Stimulated activated CD4-positive, alpha-beta T cell treated with anti-CD3 and anti-CD28 coated beads, TNF-alpha, amount 100 ng/mL, for 1 hour (primary cell): ENCODE data around the gene MAML2.
"Not testable (repeated sequence)": the region's sequence is repeated elsewhere in the genome, so short reads cannot be mapped to it uniquely, and the experiment has no call there.

Experiments
- DNase-seq, 3 donors: peaks; one replicate each; pipeline ENCODE4 v3.0.0-alpha.2; 2020; ENCODE audit warnings: low read depth in 3 of 3, low spot score in 1 of 3

The MAML2 gene

DNA sequence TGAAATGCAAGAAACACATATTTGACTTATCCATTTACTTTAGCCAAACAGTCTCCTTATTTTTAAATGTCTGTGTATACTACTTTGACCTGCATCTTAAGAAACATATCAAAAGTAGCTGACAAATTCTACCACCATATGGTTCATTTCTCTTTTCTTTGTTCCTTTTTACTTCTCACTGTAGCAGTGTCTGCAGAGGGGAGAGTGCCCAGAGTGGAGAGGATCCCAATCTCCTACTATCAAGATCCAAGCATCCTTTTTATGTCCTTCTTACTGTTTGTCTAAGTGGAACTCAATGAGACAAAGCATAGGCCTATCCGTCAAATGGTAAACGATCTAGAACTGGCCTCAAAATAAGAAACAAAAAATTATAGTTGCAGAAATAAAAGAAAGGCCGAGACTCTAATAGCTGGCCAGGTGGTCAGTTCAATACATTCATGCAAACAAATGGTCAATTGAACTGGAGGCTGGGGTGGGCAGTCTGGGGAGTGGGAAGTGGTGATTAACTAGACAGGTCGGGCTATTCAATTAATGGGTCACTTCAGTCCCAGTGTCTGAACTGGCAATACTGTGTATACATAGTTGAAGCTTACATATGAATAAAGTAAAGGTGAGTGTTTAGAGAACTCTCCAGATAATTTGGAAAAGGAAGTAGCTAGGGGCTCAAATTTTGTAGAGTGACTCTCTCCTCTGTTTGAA is 149.1 kb downstream of the MAML2 start:
- no peak for DNase-seq

DNA sequence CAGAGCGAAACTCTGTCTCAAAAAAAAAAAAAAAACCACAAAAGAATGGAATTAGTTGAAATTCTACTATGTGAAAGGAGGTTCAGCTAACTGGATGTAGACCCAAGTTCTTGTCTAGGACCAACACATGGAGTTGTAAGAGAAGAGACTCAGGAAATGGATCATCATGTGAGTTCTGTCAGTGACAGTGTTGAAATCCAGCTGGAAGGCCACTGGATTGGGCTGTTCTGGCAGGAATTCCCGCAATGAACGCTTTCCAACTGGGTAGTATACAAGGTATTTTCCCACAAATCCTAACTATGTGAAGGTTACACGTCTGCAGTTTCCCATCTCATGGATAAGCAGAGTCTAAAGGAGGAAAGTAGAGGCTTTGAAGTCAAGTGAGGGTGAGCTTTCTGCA is 151.2 kb downstream of the MAML2 start:
- DNase-seq, result no peak

DNA sequence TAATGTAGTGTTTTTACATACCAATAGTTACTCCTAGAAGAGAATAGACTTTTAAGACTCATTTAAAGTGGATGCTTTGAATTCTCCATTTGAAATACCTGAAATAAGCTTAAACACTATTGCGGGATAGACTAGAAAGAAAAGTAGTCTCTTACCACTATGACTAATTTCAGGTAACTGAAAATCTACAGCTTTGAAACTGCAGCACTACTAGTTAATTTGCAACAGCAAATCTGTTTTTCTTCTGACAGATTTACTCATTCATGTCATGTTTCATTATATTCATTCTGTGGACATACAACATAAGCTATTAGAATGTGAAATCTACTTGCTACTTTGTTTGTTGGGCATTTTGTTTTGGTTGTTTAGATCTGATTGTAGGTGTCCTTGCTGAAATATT is 153.6 kb downstream of the MAML2 start:
- DNase-seq, result no peak

DNA sequence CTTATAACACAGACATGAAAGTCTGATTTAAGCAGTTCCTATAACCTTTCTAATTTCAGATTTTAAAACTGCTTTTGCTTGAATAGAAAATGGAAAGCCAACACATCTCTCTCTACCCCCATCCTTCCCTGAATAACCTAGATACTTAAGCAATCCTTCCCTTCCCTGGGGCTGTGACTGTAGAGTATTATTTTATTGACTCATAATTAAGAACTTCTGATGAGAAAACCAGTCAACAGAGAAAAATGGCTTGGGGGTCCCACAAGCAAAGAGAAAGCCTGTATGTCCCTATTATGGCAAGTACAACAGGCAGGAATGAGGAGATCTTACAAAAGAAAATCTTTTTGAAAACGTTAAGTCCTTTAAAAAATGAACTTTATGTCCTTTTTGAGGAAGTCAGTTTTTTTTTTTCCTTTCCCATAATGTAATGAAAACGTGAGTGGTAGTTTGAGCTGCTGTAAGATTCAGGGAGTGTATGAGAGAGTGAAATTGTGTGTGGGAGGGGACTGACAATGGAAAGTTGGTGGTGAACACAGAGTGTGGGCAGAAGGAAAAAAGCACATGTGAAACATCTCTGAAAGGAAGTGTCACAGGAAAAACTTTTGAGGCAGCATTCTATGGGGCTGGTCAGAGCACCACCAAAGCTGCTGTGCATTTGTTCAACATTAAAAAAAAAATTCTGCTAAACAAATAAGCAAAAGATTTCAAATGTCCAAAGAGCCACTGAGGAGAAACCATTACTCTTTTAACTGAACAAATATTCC is 154.6 kb downstream of the MAML2 start:
- no peak for DNase-seq

DNA sequence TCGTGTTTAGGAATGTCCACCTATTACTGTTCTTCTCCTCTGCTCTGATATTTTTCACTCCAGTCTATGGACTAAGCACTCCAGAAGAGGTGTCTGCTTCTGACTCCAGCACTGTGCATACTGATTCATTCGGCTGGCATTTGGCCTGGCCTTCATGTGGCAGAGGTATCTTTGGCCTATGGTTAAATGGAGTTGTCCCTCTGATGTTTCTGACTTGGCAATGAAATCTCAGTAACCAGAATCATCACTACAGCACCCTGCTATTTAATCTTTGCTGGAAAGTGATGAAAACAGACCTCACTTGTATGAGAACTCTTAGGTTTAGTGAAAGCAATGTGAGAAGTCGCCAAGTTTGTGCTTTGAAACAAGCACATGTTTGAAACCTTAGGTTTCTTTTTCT is 155.2 kb downstream of the MAML2 start:
- no peak for DNase-seq

DNA sequence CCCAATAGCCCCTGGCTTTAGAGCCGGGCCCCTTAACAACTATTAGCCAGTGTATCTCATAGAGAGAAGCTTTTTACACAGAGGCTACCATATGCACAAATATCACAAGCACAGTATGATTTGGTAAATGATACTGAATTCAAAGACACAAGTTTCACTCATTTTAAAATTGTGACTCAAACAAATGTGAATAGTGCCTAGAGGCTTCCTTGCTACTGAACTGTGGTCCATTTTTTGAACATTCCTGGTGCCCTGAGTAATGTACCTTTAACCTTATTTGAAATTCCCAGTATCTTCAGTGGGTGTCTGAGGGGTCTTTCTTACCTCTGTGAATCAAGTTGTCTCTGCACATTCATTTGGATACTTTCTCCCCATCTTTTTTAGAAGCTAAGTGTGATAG is 156.2 kb downstream of the MAML2 start:
- DNase-seq, result no peak

DNA sequence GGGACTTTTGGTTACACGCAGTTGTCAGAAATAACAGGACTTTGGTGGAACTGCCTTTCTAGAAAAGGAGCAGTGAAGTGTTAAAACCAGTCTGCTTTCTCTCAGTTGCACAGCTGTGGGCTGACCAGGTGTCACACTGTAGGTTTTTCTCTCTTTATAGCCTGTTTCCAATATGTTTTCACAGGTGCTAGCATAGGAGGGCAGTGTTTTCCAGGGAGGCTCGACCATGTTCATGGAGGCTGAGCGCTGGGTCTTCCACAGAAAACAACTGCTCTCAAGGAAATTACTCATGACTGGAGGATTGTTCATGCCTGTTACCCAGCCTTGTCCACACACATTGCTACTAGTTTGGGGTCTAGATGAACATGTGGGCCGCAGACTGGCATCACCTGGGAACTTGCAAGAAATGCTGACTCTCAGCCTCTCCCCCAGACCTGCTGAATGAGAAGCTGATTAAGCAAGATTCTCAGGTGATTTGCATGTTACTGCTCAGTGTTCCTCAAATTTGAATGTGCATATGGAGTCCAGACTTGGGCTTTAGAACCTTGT is 157.7 kb downstream of the MAML2 start:
- no peak for DNase-seq

DNA sequence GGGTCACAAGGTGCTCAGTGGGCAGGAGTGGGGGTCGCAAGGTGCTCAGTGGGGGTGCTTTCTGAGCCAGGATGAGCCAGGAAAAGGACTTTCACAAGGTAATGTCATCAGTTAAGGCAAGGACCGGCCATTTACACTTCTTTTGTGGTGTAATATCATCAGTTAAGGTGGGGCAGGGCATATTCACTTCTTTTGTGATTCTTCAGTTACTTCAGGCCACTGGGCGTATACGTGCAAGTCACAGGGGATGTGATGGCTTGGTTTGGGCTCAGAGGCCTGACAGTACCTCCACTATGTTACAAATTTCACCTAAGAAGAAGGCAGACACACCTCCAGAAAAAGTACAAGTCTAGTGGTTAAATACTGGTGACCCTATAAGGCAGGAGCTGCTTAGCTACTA is 162.1 kb downstream of the MAML2 start:
- DNase-seq, result not testable (repeated sequence)

DNA sequence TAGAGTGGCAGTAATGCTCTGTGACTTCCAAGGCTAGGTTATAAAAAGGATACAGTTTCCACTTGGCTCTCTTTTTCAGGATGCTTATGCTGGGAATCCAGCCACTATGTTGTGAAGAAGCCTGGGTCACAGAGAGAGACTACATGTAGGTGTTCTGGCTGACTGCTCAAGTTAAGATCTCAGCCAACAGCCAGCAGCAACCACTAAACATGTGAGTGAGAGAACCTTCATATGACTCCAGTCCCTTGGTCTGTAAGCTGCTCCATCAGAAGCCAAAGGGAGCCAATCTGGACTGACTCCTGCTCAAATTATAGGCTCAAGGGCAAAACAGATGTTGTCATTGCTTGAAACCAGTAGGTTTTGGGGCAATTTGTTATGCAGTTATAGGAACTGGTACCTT is 162.7 kb downstream of the MAML2 start:
- no peak for DNase-seq

DNA sequence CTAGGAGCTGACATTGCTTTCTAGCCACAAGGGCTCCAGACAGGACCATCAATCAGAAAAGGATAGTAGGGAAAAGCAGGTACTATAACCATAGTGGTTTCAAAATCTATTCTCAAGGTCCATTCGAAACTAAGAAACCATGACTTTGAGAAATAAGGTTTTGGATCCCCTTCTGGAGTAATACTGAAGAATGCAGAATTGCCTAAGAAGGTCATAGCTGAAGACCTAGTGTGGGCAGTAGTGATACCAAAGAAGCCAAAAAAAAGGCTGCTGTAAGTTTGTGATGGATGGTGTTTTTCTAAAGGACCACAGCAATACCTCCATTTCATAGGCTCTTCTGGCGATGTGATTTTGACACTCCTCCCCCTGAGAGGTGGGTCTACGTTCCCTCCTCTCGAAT is 163.1 kb downstream of the MAML2 start:
- no peak for DNase-seq

DNA sequence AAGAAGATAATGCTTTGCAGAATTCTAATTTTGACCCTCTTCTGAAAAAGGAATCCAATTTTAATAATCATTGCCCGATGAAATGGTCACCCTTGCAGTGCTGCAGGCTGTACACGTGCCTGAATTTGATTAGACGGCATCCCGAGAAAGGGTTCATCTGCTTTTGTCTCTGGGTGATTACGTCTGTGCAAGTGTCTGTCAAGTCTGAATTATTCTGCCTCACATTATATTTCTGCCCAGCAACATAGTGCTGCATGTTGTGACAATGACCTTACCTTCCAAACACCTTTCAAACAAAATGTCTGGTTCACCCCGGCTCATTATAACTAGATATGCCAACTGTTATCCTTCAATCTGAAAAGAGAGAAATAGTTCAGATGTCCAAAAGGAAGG is 164.1 kb downstream of the MAML2 start:
- DNase-seq, result no peak

DNA sequence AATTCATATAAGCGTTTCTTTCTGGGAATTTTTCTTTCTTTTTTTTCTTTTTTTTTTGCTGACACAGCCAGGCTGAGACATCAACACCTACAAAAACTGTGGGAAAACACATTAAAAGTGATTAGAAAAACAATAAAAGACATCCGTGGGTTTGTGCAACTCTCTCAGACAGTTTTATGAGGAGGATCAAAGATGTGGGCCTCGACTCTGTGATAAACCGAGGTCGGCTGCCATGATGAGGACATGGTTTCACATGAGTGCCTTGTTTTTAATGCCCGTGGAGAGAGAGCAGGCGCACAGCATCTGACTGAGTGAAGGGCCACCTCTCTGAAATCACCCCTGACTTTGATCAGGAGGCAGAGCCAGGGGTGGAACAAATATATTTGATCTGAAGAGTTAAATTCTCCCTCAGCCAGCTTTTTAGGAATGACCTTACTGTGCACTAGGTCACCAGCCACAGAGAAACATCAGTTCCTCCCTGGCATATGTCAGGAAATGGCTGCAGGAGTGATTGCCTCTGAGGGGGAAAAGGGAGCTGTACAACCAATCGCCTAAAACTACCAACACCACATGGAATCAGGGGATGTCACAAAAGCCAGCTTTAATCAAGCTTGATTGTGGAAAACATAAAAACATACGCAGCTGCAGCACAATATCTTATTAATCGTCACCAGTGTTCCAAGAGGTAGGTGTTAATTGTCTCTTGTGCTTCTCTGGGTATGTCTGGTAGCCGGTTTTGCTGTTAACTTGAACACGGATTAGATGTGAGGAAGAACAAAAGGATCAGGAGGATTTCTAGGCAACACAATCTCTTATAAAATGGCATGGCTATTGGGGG is 164.7 kb downstream of the MAML2 start:
- no peak for DNase-seq

DNA sequence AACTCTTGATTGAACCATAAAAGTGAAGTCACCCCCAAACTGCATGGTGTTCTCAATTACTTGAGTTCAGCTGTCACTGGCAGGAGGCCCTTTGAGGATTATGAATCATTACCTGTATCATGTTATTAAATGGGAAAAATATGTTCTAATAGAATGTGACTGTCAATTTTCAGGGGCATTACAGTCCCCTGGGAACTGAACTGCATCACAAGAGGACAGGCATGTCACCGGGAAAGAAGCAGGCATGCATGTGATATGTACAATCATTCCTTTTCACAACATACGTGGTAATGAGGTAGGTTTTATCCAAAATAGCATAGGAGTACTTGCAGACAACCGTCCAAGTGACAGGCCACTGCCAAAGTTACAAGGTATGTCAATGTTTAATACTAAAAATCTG is 165.8 kb downstream of the MAML2 start:
- no peak for DNase-seq

DNA sequence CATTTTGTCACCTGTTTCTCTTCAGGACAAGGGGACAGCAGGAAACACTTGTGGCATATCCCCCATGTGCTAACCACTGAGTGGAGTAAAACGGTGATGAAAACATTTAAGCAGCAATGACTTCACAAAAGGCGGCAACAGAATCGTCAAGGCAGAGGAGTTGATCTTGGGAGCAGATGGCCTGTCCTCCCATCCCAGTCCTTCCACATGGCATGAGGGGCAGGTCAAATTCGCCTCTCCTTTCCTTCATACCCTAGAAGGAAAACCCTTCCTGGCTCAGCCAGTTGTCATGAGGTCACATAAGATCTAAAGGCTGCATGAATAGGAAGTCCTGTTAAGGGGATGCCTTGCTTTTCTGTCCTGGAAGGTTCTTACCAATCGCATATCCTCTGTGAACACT is 169.1 kb downstream of the MAML2 start:
- DNase-seq, result no peak

DNA sequence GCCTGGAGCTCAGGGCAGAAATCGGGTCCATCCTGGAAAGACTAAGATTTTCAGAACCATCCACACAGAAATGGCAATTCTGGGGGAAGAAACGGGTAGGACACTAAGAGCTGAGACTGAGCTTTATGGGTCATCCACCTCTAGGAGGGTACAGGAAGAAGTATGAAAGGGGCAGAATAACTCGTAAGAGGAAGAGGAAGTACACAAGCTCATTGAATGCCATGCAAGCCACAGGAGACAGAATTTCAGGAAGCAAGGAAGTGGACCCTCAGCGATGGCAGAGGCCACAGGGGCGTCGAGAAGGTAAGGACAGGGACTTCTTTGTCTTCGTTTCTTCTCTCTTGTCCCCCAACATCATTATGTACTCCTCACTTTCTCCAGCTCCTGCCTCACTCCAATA is 169.6 kb downstream of the MAML2 start:
- DNase-seq, result no peak

DNA sequence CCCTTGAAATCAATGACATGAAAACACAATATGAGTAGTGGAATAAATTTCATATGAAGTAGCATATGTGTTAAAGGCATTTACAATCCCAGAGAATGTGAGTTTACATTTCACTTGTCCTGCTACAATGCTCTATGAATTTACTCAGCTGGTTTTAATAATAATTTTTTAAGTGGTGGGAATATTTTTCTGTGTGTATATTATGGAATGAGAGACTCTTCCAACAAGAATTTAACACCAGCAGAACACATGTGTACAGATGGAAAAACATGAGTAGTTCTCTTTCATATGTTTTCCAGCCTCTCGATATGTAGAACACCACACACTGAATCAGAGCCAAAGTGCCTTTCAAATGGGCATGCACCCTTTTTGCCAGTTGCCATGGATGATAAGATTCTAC is 170.4 kb downstream of the MAML2 start:
- DNase-seq, result no peak

DNA sequence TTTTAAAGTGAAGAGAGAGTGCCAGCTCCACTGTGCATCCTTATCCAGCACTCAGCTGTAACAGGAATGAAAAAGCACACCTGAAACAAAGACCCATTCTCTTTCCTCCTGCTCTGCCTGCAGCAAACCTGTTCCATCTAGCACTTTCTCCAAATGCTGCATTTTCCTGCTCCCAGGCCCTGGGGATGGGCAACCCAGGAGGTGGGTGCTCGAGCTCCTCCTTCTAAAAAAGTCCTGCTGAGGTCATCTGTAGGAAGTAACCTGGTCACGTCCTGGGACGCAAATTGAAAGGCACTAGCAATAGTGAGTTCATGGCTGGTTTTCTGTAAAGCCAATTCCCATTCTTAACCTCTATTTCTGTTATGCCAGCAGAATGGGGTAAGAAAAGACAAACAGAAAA is 173.7 kb downstream of the MAML2 start:
- DNase-seq, result no peak

DNA sequence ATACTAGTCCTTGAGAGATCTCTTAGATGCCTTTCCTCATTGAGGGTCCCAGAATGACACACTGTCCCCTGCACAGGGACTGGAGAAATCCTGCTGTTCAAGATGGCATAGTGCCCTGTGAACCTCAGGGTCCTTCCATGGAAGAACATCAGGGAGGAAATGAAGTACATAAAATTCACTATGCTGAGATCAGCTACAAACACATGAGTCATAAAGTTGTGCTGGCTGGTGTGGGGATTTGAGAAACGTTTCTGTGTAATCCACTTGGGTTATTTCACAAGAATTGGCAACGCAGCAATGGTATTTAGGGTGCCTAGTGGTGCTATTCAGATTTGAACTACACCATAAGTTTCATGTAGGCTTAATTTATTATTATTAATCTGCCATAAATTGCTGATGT is 174.4 kb downstream of the MAML2 start:
- no peak for DNase-seq

DNA sequence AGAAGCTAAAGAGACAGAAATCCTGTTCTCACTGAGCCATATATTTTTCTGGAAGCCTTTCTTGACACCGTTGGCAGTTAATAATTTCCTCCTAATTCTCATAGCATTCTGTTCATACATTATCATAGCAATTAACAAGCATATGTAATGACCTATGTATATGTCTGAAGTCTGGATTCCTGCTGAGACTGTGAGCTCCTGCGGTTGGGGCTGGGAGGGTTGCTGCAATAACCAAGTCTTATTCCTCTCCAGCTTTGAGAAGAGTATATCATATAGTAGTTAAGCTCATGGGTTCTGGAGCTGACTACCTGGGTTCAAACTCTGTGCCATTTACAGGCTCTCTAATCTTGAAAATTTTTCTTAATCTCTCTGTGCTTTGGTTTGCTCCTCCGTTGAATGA is 175.2 kb downstream of the MAML2 start:
- DNase-seq, result no peak

DNA sequence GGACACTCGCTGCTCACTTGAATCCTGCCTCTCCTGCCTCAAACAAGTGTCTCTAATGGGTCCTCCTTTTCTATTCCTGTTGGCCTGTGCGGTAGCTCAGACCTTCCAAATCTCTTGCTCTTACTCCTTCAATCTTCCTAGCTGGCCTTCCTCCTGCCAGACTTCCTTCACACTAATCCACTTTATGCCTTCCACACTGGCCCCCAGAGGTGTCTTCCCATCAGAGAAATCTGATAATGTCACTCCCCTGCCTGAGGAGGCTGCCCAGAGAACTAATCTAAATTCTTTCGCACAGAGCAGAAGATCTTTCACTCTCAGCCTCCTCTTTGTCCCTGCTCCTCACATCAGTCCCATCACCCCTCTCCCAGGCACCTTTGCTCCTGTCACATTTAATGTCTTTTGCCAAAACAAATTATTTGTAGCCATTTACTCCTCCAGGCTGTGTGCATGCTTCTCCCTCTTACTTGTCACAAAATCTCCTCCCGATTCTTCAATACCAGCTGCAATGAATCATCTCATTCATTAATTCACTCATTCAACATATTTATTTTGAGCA is 175.7 kb downstream of the MAML2 start:
- no peak for DNase-seq

DNA sequence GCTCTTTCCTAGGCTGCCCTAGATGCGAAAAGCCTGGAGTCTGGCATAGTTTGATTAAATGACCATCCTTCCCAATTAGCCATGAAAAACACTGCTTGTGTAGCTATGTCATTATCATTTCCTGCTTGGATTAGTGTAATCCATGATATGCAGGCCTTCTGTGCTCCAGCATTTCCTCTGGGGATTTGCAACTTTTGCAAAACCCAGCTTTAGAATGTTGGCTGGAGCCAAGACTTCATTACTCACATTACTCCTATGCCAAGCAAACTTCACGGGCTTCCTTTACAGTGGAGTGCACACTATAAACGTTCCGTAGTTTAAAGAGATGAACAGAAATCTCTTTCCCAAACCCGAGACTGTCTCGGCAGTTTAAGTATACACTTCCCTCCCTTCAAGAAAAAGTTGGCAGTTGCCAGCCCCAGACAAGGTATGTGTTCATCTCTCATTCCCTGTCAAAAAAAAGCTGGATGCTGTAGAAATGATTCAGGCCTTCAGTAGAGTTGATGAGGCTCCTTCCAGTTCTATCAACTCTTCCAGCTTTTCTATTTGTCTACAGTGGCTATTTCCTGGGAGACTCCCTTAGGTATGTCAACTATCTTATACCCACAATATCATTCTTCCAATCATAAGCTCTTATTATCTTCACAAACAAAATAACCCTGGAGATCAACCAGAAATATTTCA is 180.0 kb downstream of the MAML2 start:
- no peak for DNase-seq
